Endodermal cell (in vitro differentiated cells): ENCODE measurements around the gene KDM6A. TPM values are rescaled to one million over a fixed set of nuclear protein-coding genes. Genes with fewer than 3 reads are reported as not detected.

Experiments
- DNase-seq: peaks from one replicate; pipeline ENCODE4 v3.0.0-alpha.2; 2017
- H3K27ac ChIP-seq: 2 replicates; pipeline ENCODE4 v1.5.1; 2013; ENCODE audit warnings: mild to moderate bottlenecking, low read depth, low read length, moderate library complexity
- H3K27me3 ChIP-seq: 2 replicates; pipeline ENCODE4 v1.6.1; 2013; ENCODE audit warnings: mild to moderate bottlenecking, low read length, moderate library complexity; ENCODE audit not compliant: insufficient read depth, control insufficient read depth, poor library complexity, severe bottlenecking
- H3K36me3 ChIP-seq: 2 replicates; pipeline ENCODE4 v1.7.0; 2013; ENCODE audit warnings: mild to moderate bottlenecking, low read length, moderate library complexity; ENCODE audit not compliant: control insufficient read depth, insufficient read depth
- H3K4me1 ChIP-seq: one replicate; pipeline ENCODE4 v1.7.0; 2013; ENCODE audit warnings: low read length; ENCODE audit not compliant: control insufficient read depth, insufficient read depth
- H3K4me3 ChIP-seq: 2 replicates; pipeline ENCODE4 v1.5.1; 2013; ENCODE audit warnings: mild to moderate bottlenecking, low read length, moderate library complexity
- H3K9ac ChIP-seq: 2 replicates; pipeline ENCODE4 v1.6.1; 2013; ENCODE audit warnings: mild to moderate bottlenecking, low read length, moderate library complexity; ENCODE audit not compliant: poor library complexity, severe bottlenecking; ENCODE audit errors: extremely low read depth
- H3K9me3 ChIP-seq: 2 replicates; pipeline ENCODE4 v1.6.1; 2013; ENCODE audit warnings: mild to moderate bottlenecking, low read length, moderate library complexity; ENCODE audit not compliant: control insufficient read depth
- H3K27ac Mint-ChIP-seq: 2 replicates; pipeline ENCODE4 v1.8.0; 2020; ENCODE audit warnings: mixed read lengths
- H3K27me3 Mint-ChIP-seq: 2 replicates; pipeline ENCODE4 v1.8.0; 2021; ENCODE audit warnings: mild to moderate bottlenecking, mixed read lengths; ENCODE audit not compliant: insufficient read depth
- H3K36me3 Mint-ChIP-seq: 2 replicates; pipeline ENCODE4 v1.8.0; 2020; ENCODE audit warnings: low read depth, mixed read lengths
- H3K4me1 Mint-ChIP-seq: 2 replicates; pipeline ENCODE4 v1.8.0; 2020; ENCODE audit warnings: mixed read lengths
- H3K4me3 Mint-ChIP-seq: 2 replicates; pipeline ENCODE4 v1.8.0; 2020; ENCODE audit warnings: mild to moderate bottlenecking, moderate library complexity, mixed read lengths
- H3K9me3 Mint-ChIP-seq: 2 replicates; pipeline ENCODE4 v1.8.0; 2020; ENCODE audit warnings: mild to moderate bottlenecking, mixed read lengths
- CTCF ChIP-seq: fragments of 200-600 bp; sonication (generic); conservative IDR thresholded peaks from 2 replicates; pipeline ENCODE4 v1.5.0; 2021; ENCODE audit warnings: antibody characterized with exemption, mild to moderate bottlenecking
- WGBS, 2 experiments: methylation state at CpG; one replicate each; pipeline versions ENCODE4 v1.1.5 to v1.1.7; 2013; ENCODE audit warnings: missing lambda C conversion rate in 2 of 2, mixed read lengths in 1 of 2; ENCODE audit not compliant: insufficient coverage in 1 of 2, insufficient read length in 1 of 2; 5-methylcytosine and 5-hydroxymethylcytosine counted together
- total RNA-seq, 2 donors: library from RNA; stranded (reverse); fragmentation: NEBNext Ultra II Directional in 1 of 2; extraction: Animal tissue kit (Norgen Biotek cat#: 25700) in 1 of 2; gene quantifications; 2 replicates in 1 of 2; 3 replicates in 1 of 2; pipeline ENCODE4 v1.2.1, GENCODE V29; 2021

KDM6A gene
- total RNA-seq, 2 donors from 2014 or later = 62.1 to 64.6 TPM

- Histone ChIP-seq H3K27ac (no peak overlapping the region), H3K27me3 (no peaks in the 10 kb centered on the region), H3K36me3 (no peaks in the 10 kb centered on the region), H3K9me3 (no peaks in the 10 kb centered on the region), H3K9ac (no peak overlapping the region), H3K4me3 (no peak overlapping the region), H3K4me1 (no peaks in the 10 kb centered on the region)
- peaks cover 10% of the 10 kb centered on the region for H3K4me1 Mint-ChIP-seq
- TF ChIP-seq CTCF = no peak
- H3K27ac Mint-ChIP-seq = no peak overlapping the region
- WGBS, 2 experiments = 100% methylated on average over 1 of the region's 1 CpG; no CpG with 5 or more reads in 1 of the 2 experiments
- no peak for DNase-seq
- no peaks in the 10 kb centered on the region for H3K27me3 Mint-ChIP-seq
- no peaks in the 10 kb centered on the region for H3K36me3 Mint-ChIP-seq
- peaks cover 43% of the 10 kb centered on the region for H3K9me3 Mint-ChIP-seq
- no peak overlapping the region for H3K4me3 Mint-ChIP-seq
These were observed 45.7 kb downstream of the KDM6A start for GRCh38 chrX:44918722-44919121.

GRCh38 chrX:44922980-44923379 lies 50.0 kb downstream of the KDM6A start:
- no peaks in the 10 kb centered on the region for H3K36me3 ChIP-seq
- H3K9me3 ChIP-seq = no peaks in the 10 kb centered on the region
- no peak for DNase-seq
- H3K9ac ChIP-seq = no peak overlapping the region
- Mint-ChIP-seq H3K4me1 (no peaks in the 10 kb centered on the region), H3K9me3 (peaks cover 40% of the 10 kb centered on the region), H3K4me3 (no peak overlapping the region), H3K27me3 (no peaks in the 10 kb centered on the region), H3K36me3 (no peaks in the 10 kb centered on the region), H3K27ac (no peak overlapping the region)
- TF ChIP-seq CTCF = no peak
- H3K27me3 ChIP-seq = no peaks in the 10 kb centered on the region
- H3K4me3 ChIP-seq = no peak overlapping the region
- H3K27ac ChIP-seq = no peak overlapping the region
- no peaks in the 10 kb centered on the region for H3K4me1 ChIP-seq
- WGBS, 2 experiments = 86% methylated on average over 2 of the region's 4 CpGs; no CpG with 5 or more reads in 1 of the 2 experiments

GRCh38 chrX:44927398-44927797 lies 54.4 kb downstream of the KDM6A start:
- no peak for DNase-seq
- Mint-ChIP-seq H3K4me1 (no peaks in the 10 kb centered on the region), H3K36me3 (peaks cover 6% of the 10 kb centered on the region), H3K9me3 (peaks cover 51% of the 10 kb centered on the region), H3K27ac (no peak overlapping the region), H3K27me3 (no peaks in the 10 kb centered on the region), H3K4me3 (no peak overlapping the region)
- Histone ChIP-seq H3K9ac (no peak overlapping the region), H3K9me3 (peaks cover 7% of the 10 kb centered on the region), H3K4me3 (no peak overlapping the region), H3K36me3 (no peaks in the 10 kb centered on the region), H3K27me3 (no peaks in the 10 kb centered on the region), H3K27ac (no peak overlapping the region), H3K4me1 (no peaks in the 10 kb centered on the region)
- WGBS, 2 experiments = no CpG with 5 or more reads among the region's 1 CpG
- no peak for TF ChIP-seq CTCF
